H1 (cell line): ENCODE measurements around the gene UGT1A10. TPM values are rescaled to one million over a fixed set of nuclear protein-coding genes. Genes with fewer than 3 reads are reported as not detected.

Experiments used
- CBX8 ChIP-seq: fragments of 300-800, 300-1000 bp; sonication (generic); IDR thresholded peaks from 2 replicates; pipeline ENCODE4 v1.7.1; 2016; ENCODE audit warnings: low read depth, low read length, borderline replicate concordance
- SP2 ChIP-seq: IDR thresholded peaks from 2 replicates; pipeline ENCODE4 v1.6.1; 2012; ENCODE audit warnings: mild to moderate bottlenecking, low read length, inconsistent platforms
- TAF1 ChIP-seq: IDR thresholded peaks from 2 replicates; pipeline ENCODE4 v1.6.1; 2011; ENCODE audit warnings: mild to moderate bottlenecking, low read depth, low read length
- polyA plus RNA-seq, 7 experiments: library from polyadenylated mRNA; depleted of rRNA in 3 of 7; stranded (reverse) in 5 of 7; unstranded in 2 of 7; fragments of >200 nt in 5 of 7; fragments of 200-250 nt in 2 of 7; gene quantifications; 1 replicate in 5 of 7; 2 replicates in 1 of 7; 4 replicates in 1 of 7; pipeline versions ENCODE4 v1.2.1 to v1.2.3, GENCODE V29; 2011 to 2013; ENCODE audit warnings: missing spikeins in 2 of 7, mixed read lengths in 2 of 7
- total RNA-seq: library from RNA; stranded (reverse); fragmentation: NEBNext Ultra II Directional; extraction: Animal tissue kit (Norgen Biotek cat#: 25700); gene quantifications from 2 replicates; pipeline ENCODE4 v1.2.1, GENCODE V29; 2021

The UGT1A10 gene
- total and polyA plus RNA-seq, 2 of the 8 experiments (the other 6 are each of a cell fraction or from before 2014, with no cell fraction given): not detected

DNA sequence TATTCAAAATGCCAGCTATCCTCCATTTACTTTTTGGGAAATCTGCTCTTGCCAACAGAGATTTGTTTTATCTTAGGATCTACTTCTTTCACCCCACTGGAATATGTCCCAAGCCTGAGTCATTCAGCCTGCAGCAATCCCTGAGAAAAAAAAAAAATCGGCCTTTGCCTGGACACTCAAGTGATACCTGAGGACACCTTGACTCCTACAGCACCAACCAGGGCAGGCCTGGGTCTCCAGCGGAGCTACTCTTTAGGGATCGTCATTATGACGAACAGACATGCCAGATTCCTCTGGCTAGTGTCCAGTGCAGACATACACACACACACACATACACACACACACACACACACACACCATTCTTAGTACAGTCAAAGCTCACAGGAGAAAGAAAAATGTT is 54.2 kb downstream of the UGT1A10 start (continued):
- TF ChIP-seq CBX8 (no peak), SP2 (no peak), TAF1 (no peak)
